Sciatic nerve (tissue), 2 donors: ENCODE measurements around the gene RAP1GDS1. TPM values are rescaled to one million over a fixed set of nuclear protein-coding genes. Genes with fewer than 3 reads are reported as not detected.
"Not testable (repeated sequence)": the region's sequence is repeated elsewhere in the genome, so short reads cannot be mapped to it uniquely, and the experiment has no call there.

Experiments used
- ATAC-seq: fragments of 200-7000 bp; cut with Tn5 transposase; one replicate; pipeline ENCODE4 v1.9.1; 2020; ENCODE audit warnings: mild to moderate bottlenecking, moderate library complexity
- DNase-seq: peaks from one replicate; pipeline ENCODE4 v3.0.0-alpha.2; 2020; ENCODE audit warnings: low spot score
- intact Hi-C: fragments of 100-400 bp; cut with DNase I; formaldehyde crosslinking; loops from one replicate; pipeline ENCODE4 v1.14.2; 2022
- total RNA-seq: library from RNA; stranded (reverse); fragmentation: NEBNext Ultra II Directional; extraction: Animal tissue kit (Norgen Biotek cat#: 25700); gene quantifications from one replicate; pipeline ENCODE4 v1.2.1, GENCODE V29; 2021
- donor health status: DM: no; HTN: no; CAD: no.
- donor health status: DM: no; HTN: no; CAD: no.

The RAP1GDS1 gene
- total RNA-seq, 1 donor from 2014 or later = 96.5 TPM

DNA sequence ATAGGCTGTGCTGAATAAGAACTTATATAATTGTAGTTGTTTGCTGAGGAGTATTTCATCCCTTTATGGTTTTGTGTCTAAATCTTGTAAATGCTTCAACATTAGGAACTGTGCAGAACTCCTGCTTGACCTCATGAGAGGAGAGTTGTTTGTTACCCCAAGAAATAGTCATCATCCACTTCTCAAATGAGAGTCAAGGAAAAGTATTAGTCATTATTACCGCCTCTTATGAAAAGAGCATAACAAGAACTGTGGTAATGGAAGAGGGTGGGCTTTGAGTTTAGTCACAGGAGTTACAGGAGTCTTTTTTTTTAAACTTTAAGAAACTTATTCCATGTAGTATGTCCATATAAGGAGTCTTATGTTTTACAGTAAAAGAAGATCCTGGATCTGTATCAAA, 132.9 kb downstream of the RAP1GDS1 start:
- no peak for DNase-seq
- intact Hi-C loops = no loop called here
- no peak for ATAC-seq

DNA sequence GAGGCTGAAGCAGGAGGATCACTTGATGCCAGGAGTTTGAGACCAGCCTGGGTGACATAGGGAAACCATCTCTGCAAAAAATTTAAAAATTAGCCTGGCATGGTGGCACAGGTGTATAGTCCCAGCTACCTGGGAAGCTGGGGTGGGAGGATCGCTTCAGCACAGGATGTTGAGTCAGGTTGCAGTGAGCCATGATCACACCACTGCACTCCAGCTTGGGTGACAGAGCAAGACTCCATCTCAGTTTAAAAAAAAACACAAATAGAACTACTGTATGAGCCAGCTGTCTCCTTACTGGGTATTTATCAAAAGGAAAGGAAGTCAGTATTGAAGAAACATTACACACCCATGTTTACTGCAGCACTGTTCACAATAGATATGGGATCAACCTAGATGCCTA, 138.7 kb downstream of the RAP1GDS1 start:
- no peak for ATAC-seq
- intact Hi-C loops = no loop called here
- DNase-seq = no peak

DNA sequence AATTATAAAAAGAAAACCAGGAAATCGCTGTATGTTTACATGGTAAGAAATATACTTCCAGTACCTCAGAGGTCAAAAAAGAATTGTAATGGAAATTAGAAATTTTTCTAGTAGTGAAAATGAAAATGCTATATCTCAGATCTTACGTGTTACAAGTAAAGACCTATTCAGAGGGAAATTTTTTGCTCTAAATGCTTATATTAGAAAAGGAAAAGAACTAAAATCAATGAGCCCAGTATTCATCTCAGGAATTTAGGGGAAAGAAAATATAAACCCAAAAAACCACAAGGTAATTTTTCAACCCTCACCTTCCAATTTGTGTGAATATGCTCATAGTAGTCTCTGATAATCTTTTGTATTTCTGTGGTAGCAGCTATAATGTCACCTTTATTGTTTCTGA, 145.6 kb downstream of the RAP1GDS1 start:
- DNase-seq = no peak
- intact Hi-C loops = no loop called here
- ATAC-seq = no peak

DNA sequence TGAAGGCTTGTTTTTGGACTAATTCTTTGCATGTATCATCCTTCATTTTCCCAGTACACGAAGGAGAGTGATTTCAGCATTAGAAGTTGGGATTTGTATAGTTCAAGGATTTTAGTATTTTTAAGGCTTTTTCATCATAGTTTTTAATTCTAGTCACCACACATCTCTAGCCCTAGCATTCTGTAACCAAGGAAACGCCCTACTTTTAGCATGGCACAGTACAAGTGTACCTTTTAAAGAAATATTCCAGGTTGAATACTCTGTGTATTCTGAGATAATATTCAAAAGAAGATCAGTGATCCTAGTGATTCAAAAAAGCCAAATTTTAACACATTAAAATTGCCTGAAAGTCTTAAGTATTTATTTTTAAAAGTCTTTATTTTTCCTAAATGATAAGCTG, 150.5 kb downstream of the RAP1GDS1 start:
- ATAC-seq (no peak), DNase-seq (no peak)
- intact Hi-C loops = no loop called here

DNA sequence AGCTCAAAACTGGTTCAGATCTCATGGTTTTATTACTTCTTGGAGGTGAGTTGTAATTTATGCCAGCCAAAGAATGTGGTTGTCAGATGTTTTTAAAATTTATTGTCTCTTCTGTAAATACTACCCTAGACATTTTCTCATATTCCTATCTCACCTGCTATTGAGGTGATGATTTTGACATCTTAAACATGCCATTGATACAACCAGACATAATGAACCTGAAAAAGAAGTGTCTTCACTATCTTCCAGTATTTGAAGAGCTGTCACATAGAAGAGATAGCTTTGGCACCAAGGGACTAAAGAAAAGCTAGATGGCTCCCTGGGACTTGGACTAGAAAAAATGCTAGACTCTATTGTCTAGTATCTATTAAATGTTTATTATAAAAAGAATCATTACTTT, 155.7 kb downstream of the RAP1GDS1 start:
- no peak for ATAC-seq
- intact Hi-C loops = no loop called here
- DNase-seq = no peak

DNA sequence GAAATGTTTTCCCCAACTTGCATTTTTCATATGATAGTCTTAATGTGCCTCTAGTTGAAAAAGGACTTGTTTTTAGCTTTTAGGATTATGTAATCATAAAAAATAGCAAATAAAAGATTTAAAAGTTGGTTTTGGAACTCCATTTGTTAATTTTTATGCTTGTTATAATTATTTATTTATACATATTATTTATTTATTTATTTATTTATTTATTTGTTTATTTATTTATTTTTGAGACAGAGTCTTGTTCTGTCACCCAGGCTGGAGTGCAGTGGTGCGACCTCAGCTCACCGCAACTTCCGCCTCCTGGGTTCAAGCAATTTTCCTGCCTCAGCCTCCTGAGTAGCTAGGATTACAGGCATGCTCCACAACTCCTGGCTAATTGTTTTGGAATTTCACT, 159.0 kb downstream of the RAP1GDS1 start:
- DNase-seq, ATAC-seq, intact Hi-C loops: not testable (repeated sequence)

DNA sequence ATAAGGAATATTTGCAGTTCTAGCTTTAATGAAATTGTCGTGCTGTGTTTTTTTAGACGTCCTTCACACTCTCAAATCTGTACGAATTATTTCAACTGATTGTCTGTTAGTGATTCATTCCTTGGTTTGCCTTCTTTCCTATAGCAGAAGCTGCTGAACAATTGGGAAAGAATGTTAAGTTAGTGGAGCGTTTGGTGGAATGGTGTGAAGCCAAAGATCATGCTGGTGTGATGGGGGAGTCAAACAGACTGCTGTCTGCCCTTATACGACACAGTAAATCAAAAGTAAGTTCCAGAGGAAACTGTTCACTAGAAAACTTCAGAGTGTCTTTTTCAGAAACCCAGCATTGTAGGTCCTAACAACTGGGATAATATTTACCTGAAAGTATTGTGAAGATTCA, 159.9 kb downstream of the RAP1GDS1 start:
- no peak for ATAC-seq
- intact Hi-C loops = no loop called here

DNA sequence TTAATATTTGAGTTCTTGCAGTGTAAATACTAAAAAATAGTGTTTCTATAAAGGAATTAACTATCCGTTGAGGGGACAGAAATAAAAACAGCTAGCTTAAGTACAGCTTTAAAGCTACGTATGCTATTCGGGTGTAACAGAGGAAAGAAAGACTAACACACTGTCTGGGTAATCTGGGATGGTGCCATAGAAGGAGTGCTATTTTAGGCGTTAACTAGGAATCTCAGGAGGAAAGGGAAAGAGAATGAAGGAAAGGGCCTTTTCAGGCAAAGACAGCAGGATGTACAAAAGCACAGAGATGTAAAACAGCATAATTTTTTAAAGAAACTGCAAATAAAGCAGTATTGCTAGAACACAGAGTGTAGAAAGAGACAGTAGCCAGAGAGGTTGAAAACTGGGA, 161.8 kb downstream of the RAP1GDS1 start:
- intact Hi-C loops = no loop called here
- DNase-seq (no peak), ATAC-seq (no peak)

More for the DNA sequence above, 159.9 kb downstream of the RAP1GDS1 start:
- no peak for DNase-seq

DNA sequence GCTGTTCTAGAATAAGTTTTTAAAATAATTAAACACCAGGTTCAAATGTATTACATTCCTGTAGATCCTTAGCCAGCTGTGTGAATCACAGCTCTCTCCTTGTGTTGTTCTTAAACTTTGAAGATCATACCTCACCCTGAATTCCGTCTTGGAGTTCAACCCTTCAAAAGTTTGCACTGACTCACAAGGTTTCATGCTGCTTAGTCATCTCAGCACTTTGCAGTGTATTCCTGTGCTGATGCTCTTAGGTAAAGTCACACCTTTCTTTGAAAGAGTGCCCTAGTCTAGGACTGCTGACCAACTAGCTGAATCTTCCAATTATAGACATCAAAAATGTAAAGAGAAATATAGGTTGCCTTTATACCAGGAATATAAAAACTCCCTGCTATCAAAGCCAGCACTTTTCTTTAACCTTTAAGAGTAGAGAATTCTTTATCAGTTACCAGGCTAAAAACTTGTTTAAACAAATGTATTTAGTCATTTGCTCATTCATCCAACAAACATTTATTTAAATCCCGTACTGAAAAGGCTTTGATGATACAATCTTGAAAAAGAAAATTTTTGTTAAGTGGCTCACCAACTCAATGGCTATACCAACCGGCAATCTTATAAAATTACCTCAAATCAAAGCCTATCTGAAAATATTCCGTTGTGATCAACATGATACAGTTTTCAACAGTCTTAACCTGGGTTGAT, 169.7 kb downstream of the RAP1GDS1 start:
- DNase-seq = no peak
- no peak for ATAC-seq
- intact Hi-C loops = no loop called here

DNA sequence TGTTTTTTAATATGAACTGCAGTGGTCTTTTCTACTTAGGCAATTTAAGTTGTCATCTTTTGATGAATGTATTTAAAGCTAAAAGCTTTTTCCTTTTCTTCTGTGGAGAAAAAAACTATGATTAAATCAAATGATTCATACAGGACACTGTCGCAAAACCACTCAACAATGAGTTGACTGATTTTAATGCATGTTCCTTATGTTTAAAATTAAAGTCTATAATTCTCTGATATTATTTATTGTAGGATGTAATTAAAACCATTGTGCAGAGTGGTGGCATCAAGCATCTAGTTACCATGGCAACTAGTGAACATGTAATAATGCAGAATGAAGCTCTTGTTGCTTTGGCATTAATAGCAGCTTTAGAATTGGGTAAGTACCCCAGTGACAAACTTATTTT, 172.5 kb downstream of the RAP1GDS1 start:
- ATAC-seq (no peak), DNase-seq (no peak)
- intact Hi-C loops = no loop called here

DNA sequence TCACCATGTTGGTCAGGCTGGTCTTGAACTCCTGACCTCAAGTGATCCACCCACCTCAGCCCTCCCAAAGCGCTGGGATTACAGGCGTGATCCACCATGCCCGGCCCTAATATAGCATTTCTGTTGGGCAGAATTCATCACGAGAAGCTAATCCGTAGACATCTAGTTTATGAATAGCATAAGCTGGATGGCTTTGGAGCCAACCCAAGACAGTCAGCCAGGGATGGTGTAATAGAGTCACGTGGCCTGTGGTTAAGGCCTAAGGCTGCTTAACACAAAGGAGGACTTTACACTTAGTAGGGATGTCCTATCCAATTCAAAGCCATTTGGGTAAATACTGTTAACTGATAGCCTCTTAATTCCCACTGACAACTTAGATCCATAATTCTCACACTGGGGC, 173.6 kb downstream of the RAP1GDS1 start:
- DNase-seq (no peak), ATAC-seq (no peak)
- intact Hi-C loops = no loop called here

DNA sequence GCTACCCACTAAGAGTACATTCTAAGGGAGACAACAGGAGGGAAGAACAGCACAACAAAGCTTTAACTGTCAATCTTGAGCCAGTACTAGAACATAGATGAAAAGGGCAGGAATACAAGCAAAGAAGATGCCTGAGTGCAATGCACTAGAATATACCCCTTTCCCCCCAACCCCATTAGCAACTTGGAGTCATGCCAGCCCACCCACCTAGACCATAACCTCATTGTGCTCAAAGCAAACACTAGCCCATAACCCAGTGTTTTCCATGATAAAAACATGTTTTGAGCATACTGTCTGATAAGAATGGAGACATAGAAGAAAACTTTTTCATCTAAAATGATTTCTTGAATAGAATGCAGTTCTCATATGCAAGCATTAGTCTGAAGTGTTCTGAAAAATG, 183.2 kb downstream of the RAP1GDS1 start:
- intact Hi-C loops = no loop called here
- ATAC-seq = no peak
- DNase-seq = no peak

DNA sequence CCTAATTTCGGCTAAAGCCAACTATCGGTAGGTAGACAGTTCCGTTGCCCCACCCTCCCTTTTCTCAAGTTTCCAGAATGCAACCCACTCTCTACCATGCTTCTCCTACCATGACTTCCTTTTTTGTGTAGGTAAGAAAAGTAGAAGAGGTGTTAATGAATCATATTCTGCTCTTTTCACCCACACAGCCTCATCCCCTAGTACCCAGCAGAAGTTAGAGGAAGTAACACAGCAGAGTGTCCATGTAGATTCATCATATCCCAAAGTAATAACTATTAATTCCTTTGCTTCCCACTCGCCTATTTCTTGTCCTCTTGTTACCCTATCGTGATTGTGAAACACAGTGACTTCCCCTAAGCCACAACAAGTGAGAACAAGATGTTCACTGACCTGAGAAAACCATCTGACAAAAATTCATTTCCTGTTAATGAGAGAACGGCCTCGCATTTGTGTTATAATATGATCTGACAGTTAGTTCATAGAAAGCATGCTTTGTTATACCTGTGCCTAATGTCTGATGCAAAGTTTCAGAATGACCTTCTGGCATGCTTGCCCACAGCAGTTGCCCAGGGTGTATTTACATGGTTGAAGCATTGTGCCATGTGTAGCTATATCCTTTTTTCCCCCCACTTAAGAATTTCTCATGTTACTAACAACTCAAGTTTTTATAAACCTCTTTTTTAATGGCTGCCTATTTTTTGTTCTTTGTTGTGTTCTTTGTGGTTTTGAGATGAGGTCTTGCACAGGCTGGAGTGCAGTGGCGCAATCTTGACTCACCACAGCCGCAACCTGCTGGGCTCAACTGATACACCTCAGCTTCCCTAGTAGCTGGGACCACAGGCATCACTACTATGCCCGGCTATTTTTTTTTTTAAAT, 185.6 kb downstream of the RAP1GDS1 start:
- no peak for DNase-seq
- ATAC-seq = peak; percentile 75

DNA sequence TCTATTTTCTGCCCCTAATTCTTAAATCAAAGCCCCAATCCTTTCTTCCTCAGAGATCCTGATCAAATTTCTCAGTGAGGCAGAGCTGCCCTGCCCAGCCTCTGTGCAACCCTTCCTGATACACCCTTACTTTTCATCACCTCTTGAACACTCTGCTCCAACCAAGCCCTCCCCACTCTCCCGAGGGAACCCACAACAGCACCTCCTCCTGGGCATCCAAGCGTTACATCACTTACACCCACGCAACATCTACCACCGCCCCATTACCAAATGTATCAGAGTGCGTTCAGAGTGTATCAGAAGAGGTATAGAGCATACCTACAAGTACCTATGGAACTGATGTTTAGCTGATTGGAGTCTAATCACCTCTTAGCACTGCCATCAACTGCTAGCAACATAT, 186.5 kb downstream of the RAP1GDS1 start:
- DNase-seq (no peak), ATAC-seq (no peak)
- intact Hi-C loops = no loop called here

More for the DNA sequence above, 185.6 kb downstream of the RAP1GDS1 start:
- intact Hi-C loops = no loop called here

DNA sequence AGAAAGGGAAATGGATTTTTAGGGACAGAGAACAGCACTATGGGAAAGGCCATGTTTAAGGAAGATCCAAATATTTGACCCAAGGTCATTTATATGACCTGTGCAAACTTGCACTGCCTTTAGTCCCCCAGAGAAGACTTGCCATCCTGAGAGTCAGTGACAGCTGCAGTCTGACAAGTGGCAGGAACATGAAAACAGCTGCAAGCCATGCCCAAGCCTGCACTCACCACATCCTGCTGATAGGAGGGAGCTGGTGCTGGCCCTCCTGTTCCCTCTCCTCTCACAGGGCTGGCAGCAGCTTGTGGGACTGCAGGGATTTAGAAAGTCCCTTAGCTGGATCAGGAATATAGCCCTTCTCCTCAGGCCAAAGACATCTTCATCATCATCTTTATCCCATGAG, 187.7 kb downstream of the RAP1GDS1 start:
- intact Hi-C loops = no loop called here
- no peak for DNase-seq
- ATAC-seq = no peak

DNA sequence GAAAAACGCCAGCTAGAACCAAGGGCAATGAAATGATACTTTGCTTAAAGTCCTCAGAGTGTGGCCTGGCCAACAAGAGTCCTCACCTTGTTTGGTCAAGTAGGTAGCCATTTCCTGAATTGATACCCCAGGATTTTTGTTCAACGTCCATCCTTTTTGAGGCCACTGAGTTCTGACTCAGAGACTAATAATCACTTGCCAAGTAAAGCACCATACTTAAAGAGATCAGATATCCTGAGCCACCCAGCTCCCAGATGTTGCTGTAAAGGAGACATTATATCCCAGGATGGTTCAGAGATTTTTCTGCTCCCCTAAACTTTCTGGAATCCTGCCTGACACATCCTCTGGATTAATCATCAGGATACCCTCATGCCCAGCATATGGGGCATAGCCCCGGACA, 190.9 kb downstream of the RAP1GDS1 start:
- no peak for DNase-seq
- no peak for ATAC-seq
- intact Hi-C loops = no loop called here

DNA sequence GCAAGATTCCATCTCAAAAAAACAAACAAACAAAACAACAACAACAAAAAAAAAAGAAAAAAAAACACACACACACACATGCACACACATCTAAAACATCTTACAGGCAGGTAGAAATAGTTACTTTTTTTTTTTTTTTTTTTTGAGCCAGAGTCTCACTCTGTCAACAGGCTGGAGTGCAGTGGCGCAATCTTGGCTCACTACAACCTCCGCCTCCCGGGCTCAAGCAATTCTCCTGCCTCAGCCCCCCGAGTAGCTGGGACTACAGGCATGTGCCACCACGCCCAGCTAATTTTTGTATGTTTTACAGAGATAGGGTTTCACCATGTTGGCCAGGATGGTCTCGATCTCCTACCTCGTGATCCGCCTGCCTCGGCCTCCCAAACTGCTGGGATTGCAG, 196.2 kb downstream of the RAP1GDS1 start:
- intact Hi-C loops, ATAC-seq, DNase-seq: not testable (repeated sequence)

DNA sequence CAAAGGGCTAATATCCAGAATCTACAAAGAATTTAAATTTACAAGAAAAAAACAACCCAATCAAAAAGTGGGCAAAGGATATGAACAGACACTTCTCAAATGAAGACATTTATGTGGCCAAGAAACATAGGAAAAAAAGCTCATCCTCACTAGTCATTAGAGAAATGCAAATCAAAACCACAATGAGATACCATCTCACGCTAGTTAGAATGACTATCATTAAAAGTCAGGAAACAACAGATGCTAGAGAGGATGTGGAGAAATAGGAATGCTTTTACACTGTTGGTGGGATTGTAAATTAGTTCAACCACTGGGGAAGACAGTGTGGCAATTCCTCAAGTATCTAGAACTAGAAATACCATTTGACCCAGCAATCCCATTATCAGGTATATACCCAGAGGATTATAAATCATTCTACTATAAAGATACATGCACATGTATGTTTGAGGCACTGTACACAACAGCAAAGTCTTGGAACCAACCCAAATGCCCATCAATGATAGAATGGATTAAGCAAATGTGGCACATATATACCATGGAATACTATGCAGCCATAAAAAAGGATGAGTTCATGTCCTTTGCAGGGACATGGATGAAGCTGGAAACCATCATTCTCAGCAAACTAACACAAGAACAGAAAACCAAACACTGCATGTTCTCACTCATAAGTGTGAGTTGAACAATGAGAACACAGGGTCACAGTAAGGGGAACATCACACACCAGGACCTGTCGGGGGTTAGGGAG, 200.1 kb downstream of the RAP1GDS1 start:
- DNase-seq, ATAC-seq: not testable (repeated sequence)
- intact Hi-C loops = loop anchor here (10.0 kb wide), 1 partner anchor 204 kb away; no protein-coding TSS in a partner anchor

DNA sequence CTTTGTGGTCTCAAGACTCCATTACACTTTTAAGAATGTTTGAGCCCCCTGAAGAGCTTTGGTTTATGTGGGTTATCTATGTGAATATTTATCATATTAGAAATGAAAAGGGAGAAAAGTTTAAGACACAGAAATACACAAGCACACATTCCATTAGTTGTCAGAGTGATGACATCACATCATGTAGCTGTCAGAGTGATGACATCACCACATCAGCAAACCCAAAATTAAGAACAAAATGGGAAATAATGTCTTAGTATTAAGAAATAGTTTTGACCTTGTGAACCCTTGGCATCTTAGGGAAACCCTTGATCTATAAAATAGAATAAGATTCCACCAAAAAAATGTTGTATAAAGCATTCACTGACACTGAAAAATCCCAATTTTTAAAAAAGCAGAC, 201.3 kb downstream of the RAP1GDS1 start:
- intact Hi-C loops = loop anchor here (10.0 kb wide), 1 partner anchor 202 kb away; no protein-coding TSS in a partner anchor
- ATAC-seq (no peak), DNase-seq (no peak)
